ENCODE measurements around the gene MYO18B. TPM values are rescaled to one million over a fixed set of nuclear protein-coding genes. Genes with fewer than 3 reads are reported as not detected.

MYO18B gene
- total and polyA plus RNA-seq, 8 donors, result 0.05 to 0.47 (median 0.14) TPM

DNA sequence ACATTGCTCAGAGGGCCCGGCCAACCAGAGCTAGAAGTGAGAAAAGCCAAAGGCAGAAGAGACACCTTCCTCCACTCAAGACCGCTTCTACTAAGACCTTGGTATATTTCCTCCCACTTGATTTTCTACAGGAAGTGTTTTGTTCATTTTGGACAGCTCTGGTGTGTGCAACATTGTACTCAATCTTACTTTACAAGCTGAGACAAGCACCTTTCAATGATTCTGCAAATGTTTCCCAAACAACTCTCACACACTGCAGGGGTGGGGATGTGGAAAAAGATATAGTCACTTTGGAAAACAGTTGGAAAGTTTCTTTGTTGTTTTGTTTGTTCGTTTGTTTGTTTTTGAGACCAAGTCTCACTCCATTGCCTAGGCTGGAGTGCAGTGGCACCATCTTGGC lies 15.7 kb downstream of the MYO18B start:
- DNase-seq (no peak), FAIRE-seq (no peak), ATAC-seq (no peak)
- no peaks in the 10 kb centered on the region for H3K4me1 ChIP-seq
- WGBS, 2 donors, result 59 to 66% methylated on average over 3 of the region's 3 CpGs
- H3K9me3 ChIP-seq, result no peaks in the 10 kb centered on the region
- H3K27ac ChIP-seq, result no peak overlapping the region
- intact Hi-C loops (cut with DNase I), result no loop called here
- no peaks in the 10 kb centered on the region for H3K27me3 ChIP-seq
- H3K36me3 ChIP-seq, result no peaks in the 10 kb centered on the region
- H3K4me3 ChIP-seq, result no peak overlapping the region
- TF ChIP-seq, protein P1, sequence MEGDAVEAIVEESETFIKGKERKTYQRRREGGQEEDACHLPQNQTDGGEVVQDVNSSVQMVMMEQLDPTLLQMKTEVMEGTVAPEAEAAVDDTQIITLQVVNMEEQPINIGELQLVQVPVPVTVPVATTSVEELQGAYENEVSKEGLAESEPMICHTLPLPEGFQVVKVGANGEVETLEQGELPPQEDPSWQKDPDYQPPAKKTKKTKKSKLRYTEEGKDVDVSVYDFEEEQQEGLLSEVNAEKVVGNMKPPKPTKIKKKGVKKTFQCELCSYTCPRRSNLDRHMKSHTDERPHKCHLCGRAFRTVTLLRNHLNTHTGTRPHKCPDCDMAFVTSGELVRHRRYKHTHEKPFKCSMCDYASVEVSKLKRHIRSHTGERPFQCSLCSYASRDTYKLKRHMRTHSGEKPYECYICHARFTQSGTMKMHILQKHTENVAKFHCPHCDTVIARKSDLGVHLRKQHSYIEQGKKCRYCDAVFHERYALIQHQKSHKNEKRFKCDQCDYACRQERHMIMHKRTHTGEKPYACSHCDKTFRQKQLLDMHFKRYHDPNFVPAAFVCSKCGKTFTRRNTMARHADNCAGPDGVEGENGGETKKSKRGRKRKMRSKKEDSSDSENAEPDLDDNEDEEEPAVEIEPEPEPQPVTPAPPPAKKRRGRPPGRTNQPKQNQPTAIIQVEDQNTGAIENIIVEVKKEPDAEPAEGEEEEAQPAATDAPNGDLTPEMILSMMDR (IDR thresholded peaks at IDR 0.05), result no peak

DNA sequence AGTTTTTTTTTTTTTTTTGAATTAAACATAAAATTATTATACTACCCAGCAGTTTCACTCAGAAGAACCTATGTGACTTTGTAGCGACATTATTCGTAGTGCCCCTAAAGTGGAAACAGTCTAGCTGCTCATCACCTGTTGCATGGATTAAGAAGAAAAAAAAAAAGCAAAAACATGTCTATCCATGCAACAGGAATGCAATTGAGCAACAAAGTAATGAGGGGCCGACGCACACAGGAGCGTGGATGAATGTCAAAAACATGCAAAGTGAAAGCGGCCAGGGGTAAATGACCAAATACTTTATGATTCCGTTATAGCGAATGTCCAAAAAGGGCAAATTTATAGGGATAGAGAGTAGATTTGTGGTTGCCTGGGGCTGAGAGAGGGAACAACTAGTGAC lies 16.3 kb downstream of the MYO18B start:
- FAIRE-seq (no peak), DNase-seq (no peak), ATAC-seq (no peak)
- H3K4me3 ChIP-seq, result no peak overlapping the region
- TF ChIP-seq, protein P1 (IDR thresholded peaks at IDR 0.05), result no peak
- H3K36me3 ChIP-seq, result no peaks in the 10 kb centered on the region
- no peaks in the 10 kb centered on the region for H3K27me3 ChIP-seq
- intact Hi-C loops (cut with DNase I), result no loop called here
- H3K4me1 ChIP-seq, result no peaks in the 10 kb centered on the region
- no peak overlapping the region for H3K27ac ChIP-seq
- WGBS, 2 donors, result 83 to 91% methylated on average over 8 of the region's 8 CpGs
- H3K9me3 ChIP-seq, result no peaks in the 10 kb centered on the region

DNA sequence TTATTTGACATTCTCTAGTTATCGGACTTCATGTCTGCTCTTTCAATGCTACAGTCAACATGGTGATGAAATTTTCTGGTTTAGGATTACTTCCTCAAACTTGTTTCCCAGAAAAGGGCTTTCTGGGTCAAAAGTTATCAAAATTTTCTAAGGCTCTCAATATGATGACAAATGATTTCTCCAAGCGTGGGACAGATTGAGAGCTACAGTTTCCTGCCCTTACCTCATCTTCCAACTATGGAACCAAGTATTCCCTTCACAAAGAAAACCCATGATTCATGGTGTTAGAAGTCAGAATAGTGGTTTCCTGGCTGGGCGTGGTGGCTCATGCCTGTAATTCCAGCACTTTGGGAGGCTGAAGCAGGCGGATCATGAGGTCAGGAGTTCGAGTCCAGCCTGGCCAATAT lies 17.8 kb downstream of the MYO18B start:
- Histone ChIP-seq H3K36me3 (no peaks in the 10 kb centered on the region), H3K27me3 (no peaks in the 10 kb centered on the region), H3K27ac (peak overlapping the region in 2 of 4 donors; percentile 51 to 56), H3K4me3 (no peak overlapping the region), H3K9me3 (no peaks in the 10 kb centered on the region), H3K4me1 (no peaks in the 10 kb centered on the region)
- ATAC-seq, result peak; percentile 38 to 87 (median 83)
- intact Hi-C loops (cut with DNase I), result no loop called here
- TF ChIP-seq, protein P1 (IDR thresholded peaks at IDR 0.05), result no peak
- no peak for FAIRE-seq
- 25 to 28% methylated on average over 5 of the region's 5 CpGs for WGBS, 2 donors
- DNase-seq, result peak in 2 of 6 donors; percentile 11 to 34

DNA sequence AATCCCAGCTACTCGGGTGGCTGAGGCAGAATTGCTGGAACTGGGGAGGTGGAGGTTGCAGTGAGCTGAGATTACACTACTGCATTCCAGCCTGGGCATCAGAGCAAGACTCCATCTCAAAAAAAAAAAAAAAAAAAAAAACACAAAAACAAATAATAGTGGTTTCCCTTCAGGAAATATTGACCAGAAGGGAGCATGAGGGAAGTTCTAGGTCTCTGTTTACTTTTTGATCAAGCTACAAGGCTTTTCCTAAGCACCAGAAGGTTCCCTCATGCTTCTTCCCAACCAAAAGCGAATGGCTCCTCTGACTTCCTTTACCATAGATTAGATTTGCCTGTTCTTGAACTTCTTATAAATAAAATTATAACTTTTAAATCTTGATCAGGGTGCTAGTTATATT lies 18.3 kb downstream of the MYO18B start:
- peak overlapping the region in 2 of 4 donors; percentile 51 to 55 for H3K27ac ChIP-seq
- FAIRE-seq (no peak), DNase-seq (no peak), ATAC-seq (no peak)
- TF ChIP-seq, protein P1 (IDR thresholded peaks at IDR 0.05), result no peak
- intact Hi-C loops (cut with DNase I), result no loop called here
- no peaks in the 10 kb centered on the region for H3K36me3 ChIP-seq
- 39 to 43% methylated on average over 2 of the region's 2 CpGs for WGBS, 2 donors
- no peaks in the 10 kb centered on the region for H3K9me3 ChIP-seq
- no peaks in the 10 kb centered on the region for H3K4me1 ChIP-seq
- H3K4me3 ChIP-seq, result no peak overlapping the region
- H3K27me3 ChIP-seq, result no peaks in the 10 kb centered on the region

DNA sequence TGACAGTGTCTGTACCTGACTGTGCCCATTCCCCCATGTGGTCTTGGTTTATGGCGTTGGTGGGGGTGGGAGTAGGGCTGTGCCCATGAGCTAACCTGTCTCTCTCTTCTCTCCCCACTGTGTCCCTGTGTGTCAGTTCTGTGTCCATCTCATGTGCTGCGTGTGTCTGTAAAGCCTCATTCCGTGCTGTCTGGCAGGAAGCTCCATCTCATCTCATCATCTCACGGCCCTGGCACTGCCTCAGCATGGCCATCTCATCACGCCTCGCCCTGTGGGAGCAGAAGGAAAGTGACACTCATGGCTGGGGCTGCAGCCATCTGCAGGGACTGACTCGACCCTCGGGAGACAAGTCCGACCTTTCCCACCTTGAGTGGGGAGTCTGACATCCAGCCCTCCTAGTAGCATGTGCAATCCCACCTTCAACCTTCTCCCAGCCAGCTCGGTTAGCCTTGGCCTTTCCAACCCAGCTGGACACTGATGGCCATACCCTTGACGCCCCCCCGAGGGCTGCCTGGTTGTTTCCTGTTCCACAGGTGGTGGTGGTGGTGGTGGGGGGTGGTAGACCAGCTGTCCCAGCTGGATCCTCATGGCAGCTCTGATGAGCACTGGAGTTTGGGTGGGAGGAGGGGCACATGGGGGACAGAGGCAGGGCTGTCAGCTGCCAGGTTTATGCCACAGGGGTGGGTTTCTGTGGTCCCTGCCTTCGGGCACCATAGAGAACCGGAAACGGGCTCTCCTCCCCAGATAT lies 19.0 kb downstream of the MYO18B start:
- no peak for ATAC-seq
- WGBS, 2 donors, result 62 to 78% methylated on average over 15 of the region's 15 CpGs

More for the DNA sequence above, 19.0 kb downstream of the MYO18B start:
- H3K27ac ChIP-seq, result peak overlapping the region in 1 of 4 donors; percentile 51
- H3K36me3 ChIP-seq, result no peaks in the 10 kb centered on the region
- intact Hi-C loops (cut with DNase I), result no loop called here
- no peaks in the 10 kb centered on the region for H3K9me3 ChIP-seq
- TF ChIP-seq, protein P1 (IDR thresholded peaks at IDR 0.05), result no peak
- FAIRE-seq, result no peak
- H3K27me3 ChIP-seq, result no peaks in the 10 kb centered on the region
- no peak overlapping the region for H3K4me3 ChIP-seq
- DNase-seq, result no peak
- H3K4me1 ChIP-seq, result no peaks in the 10 kb centered on the region
